IMR-90 (cell line): Measurements from ENCODE around the gene KIAA0319L. TPM values are rescaled to one million over a fixed set of nuclear protein-coding genes. Genes with fewer than 3 reads are reported as not detected.

Experiments
- ATAC-seq: fragments of 200-7000 bp; cut with Tn5 transposase; 2 replicates; pipeline ENCODE4 v1.9.1; 2020; ENCODE audit warnings: low read depth, mild to moderate bottlenecking, moderate library complexity
- BruUV-seq: library from RNA; stranded (reverse); fragments of 400-500 nt; replicated peaks from 2 replicates; lab custom pipeline; 2021; lab: Mats Ljungman, UMichigan
- CTCF ChIA-PET: fragments of 300-600 bp; formaldehyde crosslinking; extraction: SDS; loops from one replicate; lab custom pipeline; 2021; ENCODE audit warnings: antibody characterized with exemption; lab: Yijun Ruan, JAX
- POLR2A ChIA-PET: fragments of 300-600 bp; sonication (Branson Sonifier 250); formaldehyde crosslinking; loops from one replicate; lab custom pipeline; 2022; ENCODE audit warnings: antibody characterized with exemption; ENCODE audit not compliant: unreplicated experiment; lab: Charles Lee
- DNase-seq: peaks from one replicate; pipeline ENCODE4 v3.0.0; 2013
- H2AFZ ChIP-seq: replicated peaks from 2 replicates; pipeline ENCODE3; 2013; ENCODE audit warnings: low read length, mild to moderate bottlenecking; ENCODE audit not compliant: poor library complexity
- H2AK5ac ChIP-seq: 2 replicates; pipeline ENCODE4 v1.6.1; 2013; ENCODE audit warnings: low read depth, low read length, inconsistent platforms
- H2AK9ac ChIP-seq: replicated peaks from 2 replicates; pipeline ENCODE3; 2013; ENCODE audit warnings: mild to moderate bottlenecking, low read depth, low read length, moderate library complexity; ENCODE audit not compliant: poor library complexity
- H2BK120ac ChIP-seq: 2 replicates; pipeline ENCODE4 v1.6.1; 2013; ENCODE audit warnings: low read depth, low read length, inconsistent platforms
- H2BK15ac ChIP-seq: 3 replicates; pipeline ENCODE4 v1.6.1; 2013; ENCODE audit warnings: low read depth, low read length, inconsistent platforms
- H2BK20ac ChIP-seq: 2 replicates; pipeline ENCODE4 v1.6.1; 2013; ENCODE audit warnings: low read depth, mild to moderate bottlenecking, inconsistent platforms, low read length, moderate library complexity
- H2BK5ac ChIP-seq: 2 replicates; pipeline ENCODE4 v1.6.1; 2013; ENCODE audit warnings: mild to moderate bottlenecking, low read depth, low read length, inconsistent platforms; ENCODE audit not compliant: poor library complexity, severe bottlenecking
- H3K14ac ChIP-seq: replicated peaks from 2 replicates; pipeline ENCODE4 v1.6.1; 2013; ENCODE audit warnings: low read depth, low read length, inconsistent platforms
- H3K18ac ChIP-seq: 2 replicates; pipeline ENCODE4 v1.6.1; 2013; ENCODE audit warnings: low read depth, low read length, control low read depth
- H3K23ac ChIP-seq: 2 replicates; pipeline ENCODE4 v1.6.1; 2013; ENCODE audit warnings: low read depth, low read length, inconsistent platforms
- H3K27ac ChIP-seq: 2 replicates; pipeline ENCODE4 v1.5.1; 2013; ENCODE audit warnings: mild to moderate bottlenecking, control low read depth, low read length; ENCODE audit not compliant: insufficient read depth
- H3K27me3 ChIP-seq: 2 replicates; pipeline ENCODE4 v1.6.1; 2013; ENCODE audit warnings: low read length; ENCODE audit not compliant: control insufficient read depth, insufficient read depth
- H3K36me3 ChIP-seq: 2 replicates; pipeline ENCODE4 v1.6.1; 2013; ENCODE audit warnings: low read length, mixed read lengths; ENCODE audit not compliant: control insufficient read depth, insufficient read depth
- H3K4ac ChIP-seq: 2 replicates; pipeline ENCODE4 v1.6.1; 2013; ENCODE audit warnings: low read depth, low read length, inconsistent platforms
- H3K4me1 ChIP-seq: 2 replicates; pipeline ENCODE4 v1.6.1; 2013; ENCODE audit warnings: low read length, mixed read lengths; ENCODE audit not compliant: control insufficient read depth, insufficient read depth
- H3K4me2 ChIP-seq: 2 replicates; pipeline ENCODE4 v1.6.1; 2013; ENCODE audit warnings: low read depth, mild to moderate bottlenecking, control low read depth, low read length, moderate library complexity
- H3K4me3 ChIP-seq: 2 replicates; pipeline ENCODE4 v1.5.1; 2013; ENCODE audit warnings: low read depth, mild to moderate bottlenecking, control low read depth, low read length, moderate library complexity; ENCODE audit not compliant: insufficient read depth
- H3K56ac ChIP-seq: 2 replicates; pipeline ENCODE4 v1.6.1; 2013; ENCODE audit warnings: low read length, inconsistent platforms; ENCODE audit not compliant: insufficient read depth; ENCODE audit errors: extremely low read depth
- H3K79me1 ChIP-seq, 2 experiments: 2 replicates each; pipeline ENCODE4 v1.6.1; 2013; ENCODE audit warnings: low read length in 2 of 2, inconsistent platforms in 1 of 2, low read depth in 1 of 2
- H3K9ac ChIP-seq: 2 replicates; pipeline ENCODE4 v1.6.1; 2013; ENCODE audit warnings: low read depth, low read length, control low read depth
- H3K9me1 ChIP-seq: 2 replicates; pipeline ENCODE4 v1.6.1; 2013; ENCODE audit warnings: low read length, inconsistent platforms; ENCODE audit not compliant: insufficient read depth
- H3K9me3 ChIP-seq: 2 replicates; pipeline ENCODE4 v1.6.1; 2013; ENCODE audit warnings: low read length; ENCODE audit not compliant: control insufficient read depth, insufficient read depth
- H4K20me1 ChIP-seq: 2 replicates; pipeline ENCODE4 v1.6.1; 2013; ENCODE audit warnings: low read length, inconsistent platforms; ENCODE audit not compliant: insufficient read depth
- H4K5ac ChIP-seq: 2 replicates; pipeline ENCODE4 v1.6.1; 2013; ENCODE audit warnings: mild to moderate bottlenecking, low read depth, low read length, control low read depth
- H4K8ac ChIP-seq, 2 experiments: 2 replicates each; pipeline ENCODE4 v1.6.1; 2013; ENCODE audit warnings: low read depth in 2 of 2, low read length in 2 of 2, control low read depth in 1 of 2, inconsistent platforms in 1 of 2
- H4K91ac ChIP-seq: 2 replicates; pipeline ENCODE4 v1.6.1; 2013; ENCODE audit warnings: low read depth, low read length, inconsistent platforms; ENCODE audit not compliant: insufficient read depth
- BHLHE40 ChIP-seq: fragments of 150-350 bp; IDR thresholded peaks from 2 replicates; pipeline ENCODE4 v1.6.1; 2016; ENCODE audit warnings: mild to moderate bottlenecking, low read depth, low read length
- CEBPB ChIP-seq: IDR thresholded peaks from 2 replicates; pipeline ENCODE4 v1.6.1; 2012; ENCODE audit warnings: low read depth, low read length, improper control_type of control experiment
- CHD1 ChIP-seq: IDR thresholded peaks from 2 replicates; pipeline ENCODE4 v1.6.1; 2012; ENCODE audit warnings: low read depth, low read length, improper control_type of control experiment
- FOS ChIP-seq: fragments of 150-350 bp; IDR thresholded peaks from 2 replicates; pipeline ENCODE4 v1.6.1; 2016; ENCODE audit warnings: low read depth, low read length
- MAFK ChIP-seq: IDR thresholded peaks from 2 replicates; pipeline ENCODE4 v1.6.1; 2012; ENCODE audit warnings: low read depth, low read length, improper control_type of control experiment
- MXI1 ChIP-seq: IDR thresholded peaks from 2 replicates; pipeline ENCODE4 v1.6.1; 2012; ENCODE audit warnings: low read depth, mild to moderate bottlenecking, low read length, moderate library complexity, borderline replicate concordance
- NFE2L2 ChIP-seq: fragments of 150-350 bp; IDR thresholded peaks from 2 replicates; pipeline ENCODE4 v1.6.1; 2016; ENCODE audit warnings: low read depth, mild to moderate bottlenecking, low read length
- POLR2A ChIP-seq: IDR thresholded peaks from 2 replicates; pipeline ENCODE4 v1.6.1; 2012; ENCODE audit warnings: mild to moderate bottlenecking, low read depth, low read length
- RAD21 ChIP-seq: IDR thresholded peaks from 2 replicates; pipeline ENCODE4 v1.6.1; 2012; ENCODE audit warnings: low read length, improper control_type of control experiment
- RCOR1 ChIP-seq: IDR thresholded peaks from 2 replicates; pipeline ENCODE4 v1.6.1; 2012; ENCODE audit warnings: mild to moderate bottlenecking, low read length, improper control_type of control experiment; ENCODE audit not compliant: insufficient replicate concordance
- RFX5 ChIP-seq: IDR thresholded peaks from 2 replicates; pipeline ENCODE4 v1.8.0; 2012; ENCODE audit warnings: low read depth, mild to moderate bottlenecking, low read length, moderate library complexity
- SMC3 ChIP-seq: fragments of 150-350 bp; IDR thresholded peaks from 2 replicates; pipeline ENCODE4 v1.6.1; 2016; ENCODE audit warnings: low read depth, mild to moderate bottlenecking, antibody characterized with exemption, low read length, moderate library complexity
- WGBS, 2 experiments: methylation state at CpG; one replicate each; pipeline versions ENCODE4 v1.1.5 to v1.1.7; 2013; ENCODE audit warnings: missing lambda C conversion rate in 2 of 2; ENCODE audit not compliant: insufficient read length in 1 of 2; ENCODE audit errors: extremely low coverage in 2 of 2; 5-methylcytosine and 5-hydroxymethylcytosine counted together
- dilution Hi-C: fragments of 300-500 bp; cut with HindIII; formaldehyde crosslinking; loops from one replicate; pipeline ENCODE4 v1.14.3; 2018; ENCODE audit warnings: low sequenced_read_pairs; ENCODE audit not compliant: unreplicated experiment
- in situ Hi-C: fragments of 300-500 bp; cut with MboI; formaldehyde crosslinking; loops from 3 replicates; pipeline ENCODE4 v1.14.3; 2019; ENCODE audit warnings: low sequenced_read_pairs, inconsistent platforms, mixed read lengths
- intact Hi-C: fragments of 100-400 bp; cut with micrococcal nuclease; formaldehyde crosslinking; loops from 2 replicates; pipeline ENCODE4 v1.10.0; 2022
- polyA plus RNA-seq, 3 experiments: library from polyadenylated mRNA; depleted of rRNA; stranded (reverse); fragments of >200 nt; gene quantifications; 2 replicates each; pipeline ENCODE4 v1.2.3, GENCODE V29; 2012; ENCODE audit warnings: low replicate concordance in 1 of 3
- total RNA-seq: library from RNA; depleted of rRNA; stranded (reverse); fragments of >200 nt; gene quantifications from 2 replicates; pipeline ENCODE4 v1.2.3, GENCODE V29; 2012
- TF ChIP-seq, protein P1 (sequence below): fragments of 150-350 bp; IDR thresholded peaks from 2 replicates; pipeline ENCODE4 v1.6.1; 2017; ENCODE audit warnings: mild to moderate bottlenecking, antibody characterized with exemption, low read length, low read depth
- TF ChIP-seq, protein P2 (sequence below): conservative IDR thresholded peaks from 2 replicates; pipeline ENCODE4 v1.5.1; 2012; ENCODE audit warnings: mild to moderate bottlenecking, low read depth, low read length, improper control_type of control experiment
- TF ChIP-seq, protein P3 (sequence below): fragments of 150-350 bp; IDR thresholded peaks from 2 replicates; pipeline ENCODE4 v1.6.1; 2016; ENCODE audit warnings: low read depth, mild to moderate bottlenecking, low read length, moderate library complexity, borderline replicate concordance

The KIAA0319L gene
- total and polyA plus RNA-seq, 2 of the 4 experiments (the other 2 are of a cell fraction): 38.0 to 49.8 TPM

DNA sequence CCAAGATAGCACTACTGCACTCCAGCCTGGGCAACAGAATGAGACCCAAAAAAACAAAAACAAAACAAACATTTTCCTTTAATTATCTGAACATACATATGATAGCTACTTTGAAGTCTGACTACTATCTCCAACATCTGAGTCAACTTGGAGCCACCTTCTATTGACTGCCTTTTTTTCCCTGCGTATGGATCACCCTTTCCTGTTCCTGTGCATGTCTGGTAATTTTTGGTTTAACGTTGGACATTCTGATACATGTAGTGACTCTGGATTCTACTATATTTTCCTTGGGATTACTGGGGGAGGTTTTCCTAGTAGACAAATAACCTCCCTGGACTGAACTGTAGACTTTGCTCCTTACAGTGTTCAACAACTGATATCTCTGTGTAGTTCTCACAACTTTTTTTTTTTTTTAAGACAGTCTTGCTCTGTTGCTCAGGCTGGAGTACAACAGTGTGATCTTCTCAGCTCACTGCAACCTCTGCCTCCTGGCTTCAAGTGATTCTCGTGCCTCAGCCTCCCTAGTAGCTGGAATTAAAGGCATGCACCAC lies 70.3 kb downstream of the KIAA0319L start:
- H3K79me1 ChIP-seq: no peaks in the 10 kb centered on the region
- no peaks in the 10 kb centered on the region for H3K27me3 ChIP-seq
- H2AK9ac ChIP-seq: no peak overlapping the region
- DNase-seq: no peak
- no peaks in the 10 kb centered on the region for H3K9me3 ChIP-seq
- H3K4me1 ChIP-seq: peaks cover 1% of the 10 kb centered on the region; the same call in 1 of the 2 replicates
- H3K23ac ChIP-seq: no peak overlapping the region
- dilution Hi-C loops: no loop called here
- no peak overlapping the region for H3K9ac ChIP-seq
- no peak overlapping the region for H3K56ac ChIP-seq
- no peak overlapping the region for H2AFZ ChIP-seq
- ChIA-PET POLR2A (no interaction called here), CTCF (no interaction called here)
- BruUV-seq: no TSS peak
- H3K4me3 ChIP-seq: no peak overlapping the region
- H4K5ac ChIP-seq: no peak overlapping the region
- H2AK5ac ChIP-seq: no peak overlapping the region
- H4K20me1 ChIP-seq: no peaks in the 10 kb centered on the region
- TF ChIP-seq RFX5: no peak
- TF ChIP-seq RCOR1: no peak
- no peak for TF ChIP-seq POLR2A
- no peak for TF ChIP-seq RAD21
- TF ChIP-seq, protein P1, sequence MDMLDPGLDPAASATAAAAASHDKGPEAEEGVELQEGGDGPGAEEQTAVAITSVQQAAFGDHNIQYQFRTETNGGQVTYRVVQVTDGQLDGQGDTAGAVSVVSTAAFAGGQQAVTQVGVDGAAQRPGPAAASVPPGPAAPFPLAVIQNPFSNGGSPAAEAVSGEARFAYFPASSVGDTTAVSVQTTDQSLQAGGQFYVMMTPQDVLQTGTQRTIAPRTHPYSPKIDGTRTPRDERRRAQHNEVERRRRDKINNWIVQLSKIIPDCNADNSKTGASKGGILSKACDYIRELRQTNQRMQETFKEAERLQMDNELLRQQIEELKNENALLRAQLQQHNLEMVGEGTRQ: no peak
- no peak for TF ChIP-seq CHD1
- no peak for TF ChIP-seq BHLHE40
- no peak for TF ChIP-seq FOS
- no peak for TF ChIP-seq CEBPB
- TF ChIP-seq MXI1: no peak
- TF ChIP-seq, protein P2, sequence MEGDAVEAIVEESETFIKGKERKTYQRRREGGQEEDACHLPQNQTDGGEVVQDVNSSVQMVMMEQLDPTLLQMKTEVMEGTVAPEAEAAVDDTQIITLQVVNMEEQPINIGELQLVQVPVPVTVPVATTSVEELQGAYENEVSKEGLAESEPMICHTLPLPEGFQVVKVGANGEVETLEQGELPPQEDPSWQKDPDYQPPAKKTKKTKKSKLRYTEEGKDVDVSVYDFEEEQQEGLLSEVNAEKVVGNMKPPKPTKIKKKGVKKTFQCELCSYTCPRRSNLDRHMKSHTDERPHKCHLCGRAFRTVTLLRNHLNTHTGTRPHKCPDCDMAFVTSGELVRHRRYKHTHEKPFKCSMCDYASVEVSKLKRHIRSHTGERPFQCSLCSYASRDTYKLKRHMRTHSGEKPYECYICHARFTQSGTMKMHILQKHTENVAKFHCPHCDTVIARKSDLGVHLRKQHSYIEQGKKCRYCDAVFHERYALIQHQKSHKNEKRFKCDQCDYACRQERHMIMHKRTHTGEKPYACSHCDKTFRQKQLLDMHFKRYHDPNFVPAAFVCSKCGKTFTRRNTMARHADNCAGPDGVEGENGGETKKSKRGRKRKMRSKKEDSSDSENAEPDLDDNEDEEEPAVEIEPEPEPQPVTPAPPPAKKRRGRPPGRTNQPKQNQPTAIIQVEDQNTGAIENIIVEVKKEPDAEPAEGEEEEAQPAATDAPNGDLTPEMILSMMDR: no peak
- TF ChIP-seq SMC3: no peak
- TF ChIP-seq MAFK: no peak
- TF ChIP-seq, protein P3, sequence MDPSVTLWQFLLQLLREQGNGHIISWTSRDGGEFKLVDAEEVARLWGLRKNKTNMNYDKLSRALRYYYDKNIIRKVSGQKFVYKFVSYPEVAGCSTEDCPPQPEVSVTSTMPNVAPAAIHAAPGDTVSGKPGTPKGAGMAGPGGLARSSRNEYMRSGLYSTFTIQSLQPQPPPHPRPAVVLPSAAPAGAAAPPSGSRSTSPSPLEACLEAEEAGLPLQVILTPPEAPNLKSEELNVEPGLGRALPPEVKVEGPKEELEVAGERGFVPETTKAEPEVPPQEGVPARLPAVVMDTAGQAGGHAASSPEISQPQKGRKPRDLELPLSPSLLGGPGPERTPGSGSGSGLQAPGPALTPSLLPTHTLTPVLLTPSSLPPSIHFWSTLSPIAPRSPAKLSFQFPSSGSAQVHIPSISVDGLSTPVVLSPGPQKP: no peak
- TF ChIP-seq NFE2L2: no peak
- no peaks in the 10 kb centered on the region for H3K9me1 ChIP-seq
- H3K14ac ChIP-seq: no peak overlapping the region
- no peak for ATAC-seq
- intact Hi-C loops: no loop called here
- H2BK20ac ChIP-seq: no peak overlapping the region
- WGBS, 2 experiments: no CpG with 5 or more reads among the region's 3 CpGs
- no peak overlapping the region for H4K8ac ChIP-seq
- no peak overlapping the region for H2BK5ac ChIP-seq
- in situ Hi-C loops: no loop called here
- no peak overlapping the region for H3K18ac ChIP-seq
- no peaks in the 10 kb centered on the region for H3K36me3 ChIP-seq
- no peak overlapping the region for H3K4ac ChIP-seq
- H3K4me2 ChIP-seq: no peak overlapping the region
- no peak overlapping the region for H3K27ac ChIP-seq
- no peak overlapping the region for H4K91ac ChIP-seq
- no peak overlapping the region for H2BK15ac ChIP-seq
- H2BK120ac ChIP-seq: no peak overlapping the region
